Caco-2 (cell line): ENCODE data around the gene SOX18. TPM values are rescaled to one million over a fixed set of nuclear protein-coding genes. Genes with fewer than 3 reads are reported as not detected.

Source experiments
- BruUV-seq: library from RNA; stranded (reverse); fragments of 400-500 nt; replicated peaks from 2 replicates; lab custom pipeline; 2021; lab: Mats Ljungman, UMichigan
- CTCF ChIA-PET: fragments of 300-600 bp; sonication (Branson Sonifier 250); formaldehyde crosslinking; loops from one replicate; lab custom pipeline; 2022; ENCODE audit warnings: antibody characterized with exemption; lab: Charles Lee
- POLR2A ChIA-PET: fragments of 300-600 bp; sonication (Branson Sonifier 250); formaldehyde crosslinking; loops from one replicate; lab custom pipeline; 2022; ENCODE audit warnings: antibody characterized with exemption; lab: Charles Lee
- DNase-seq, 2 experiments: peaks; one replicate each; pipeline versions ENCODE4 v3.0.0 to v3.0.0-alpha.2; 2020 to 2022
- H3K27me3 ChIP-seq: replicated peaks from 2 replicates; pipeline ENCODE4 v1.6.0; 2011; ENCODE audit warnings: low read length; ENCODE audit not compliant: control insufficient read depth, insufficient read depth
- H3K36me3 ChIP-seq: 2 replicates; pipeline ENCODE4 v1.5.1; 2011; ENCODE audit warnings: low read length; ENCODE audit not compliant: control insufficient read depth, insufficient read depth
- H3K4me1 ChIP-seq: fragments of 250-450 bp; sonication (Bioruptor Pico); 2 replicates; pipeline ENCODE4 v1.5.1; 2020; ENCODE audit warnings: mild to moderate bottlenecking
- H3K4me3 ChIP-seq: 2 replicates; pipeline ENCODE4 v1.5.1; 2011; ENCODE audit warnings: low read depth, mild to moderate bottlenecking, control low read depth, low read length
- H3K9me3 ChIP-seq: fragments of 250-450 bp; sonication (Bioruptor Pico); 2 replicates; pipeline ENCODE4 v1.5.1; 2020; ENCODE audit warnings: mild to moderate bottlenecking, moderate library complexity
- H3K27ac Mint-ChIP-seq: one replicate; pipeline ENCODE4 v1.8.0; 2022; ENCODE audit warnings: mixed read lengths; ENCODE audit not compliant: unreplicated experiment
- H3K27me3 Mint-ChIP-seq: one replicate; pipeline ENCODE4 v1.8.0; 2022; ENCODE audit warnings: mixed read lengths; ENCODE audit not compliant: insufficient read depth, unreplicated experiment
- H3K36me3 Mint-ChIP-seq: one replicate; pipeline ENCODE4 v1.8.0; 2022; ENCODE audit warnings: mild to moderate bottlenecking, mixed read lengths; ENCODE audit not compliant: insufficient read depth, unreplicated experiment
- H3K4me1 Mint-ChIP-seq: one replicate; pipeline ENCODE4 v1.8.0; 2022; ENCODE audit warnings: low read depth, mixed read lengths; ENCODE audit not compliant: unreplicated experiment
- H3K4me3 Mint-ChIP-seq: one replicate; pipeline ENCODE4 v1.8.0; 2022; ENCODE audit warnings: mild to moderate bottlenecking, moderate library complexity, mixed read lengths; ENCODE audit not compliant: unreplicated experiment
- H3K9me3 Mint-ChIP-seq: one replicate; pipeline ENCODE4 v1.8.0; 2022; ENCODE audit warnings: mixed read lengths; ENCODE audit not compliant: unreplicated experiment
- CTCF ChIP-seq, 2 experiments: fragments of 200-600 bp in 1 of 2; IDR thresholded peaks; 1 replicate in 1 of 2; 2 replicates in 1 of 2; pipeline versions ENCODE4 v1.5.1 to v1.8.0; 2011 to 2022; ENCODE audit warnings: antibody characterized with exemption in 1 of 2, control low read depth in 1 of 2, inconsistent platforms in 1 of 2, low read depth in 1 of 2, low read length in 1 of 2, mild to moderate bottlenecking in 1 of 2, moderate library complexity in 1 of 2; ENCODE audit not compliant: insufficient read depth in 1 of 2, severe bottlenecking in 1 of 2, unreplicated experiment in 1 of 2
- intact Hi-C: fragments of 100-400 bp; cut with micrococcal nuclease; formaldehyde crosslinking; loops from one replicate; pipeline ENCODE4 v1.10.0; 2022; ENCODE audit not compliant: unreplicated experiment
- total RNA-seq: library from RNA; stranded (reverse); gene quantifications from 2 replicates; pipeline ENCODE4 v1.2.3, GENCODE V29; 2022

The SOX18 gene
- total RNA-seq, 1 experiment from 2014 or later, result 0.84 TPM

GRCh38 chr20:64003960-64004725 lies 45.3 kb downstream of the SOX18 start:
- Mint-ChIP-seq H3K4me1 (no peaks in the 10 kb centered on the region), H3K4me3 (no peak overlapping the region), H3K27me3 (no peaks in the 10 kb centered on the region), H3K27ac (peak overlapping the region; percentile 39), H3K36me3 (peaks cover 100% of the 10 kb centered on the region), H3K9me3 (no peaks in the 10 kb centered on the region)
- DNase-seq, result peak; percentile 74 to 80
- Histone ChIP-seq H3K36me3 (peaks cover 25% of the 10 kb centered on the region), H3K4me1 (peaks cover 14% of the 10 kb centered on the region), H3K9me3 (peaks cover 5% of the 10 kb centered on the region; the same call in 1 of the 2 replicates), H3K27me3 (no peaks in the 10 kb centered on the region), H3K4me3 (no peak overlapping the region)
- TF ChIP-seq CTCF (IDR thresholded peaks at IDR 0.05; ENCODE audit: insufficient read depth in 1 of 2, low read depth in 1 of 2, low read length in 1 of 2, severe bottlenecking in 1 of 2, unreplicated experiment in 1 of 2), result no peak
- intact Hi-C loops, result loop anchor here (1.0 kb wide), 1 partner anchor 20 kb away; no protein-coding TSS in a partner anchor
- CTCF ChIA-PET, result interaction anchor here (0.9 to 3.1 kb wide), 4 partner anchors 20 to 66 kb away, joined by 3 to 27 read pairs (median 12); partner anchors contain the start of genes PRPF6 and SAMD10
- BruUV-seq, result TSS peak; percentile 9
- POLR2A ChIA-PET, result interaction anchor here (1.2 to 1.3 kb wide), 2 partner anchors 24 to 58 kb away, joined by 4 to 5 read pairs; partner anchors contain the start of gene TCEA2

- H3K4me1 ChIP-seq, result peaks cover 14% of the 10 kb centered on the region
- H3K27me3 Mint-ChIP-seq, result no peaks in the 10 kb centered on the region
- H3K27ac Mint-ChIP-seq, result no peak overlapping the region
- no peaks in the 10 kb centered on the region for H3K9me3 ChIP-seq
- ChIA-PET POLR2A (interaction anchor here (0.6 kb wide), 2 partner anchors 44 to 74 kb away, joined by 4 to 8 read pairs; no protein-coding TSS in a partner anchor), CTCF (interaction anchor here (0.6 to 3.2 kb wide), 4 partner anchors 21 to 101 kb away, joined by 3 to 18 read pairs (median 8); partner anchors contain the start of gene PRPF6)
- TF ChIP-seq CTCF (IDR thresholded peaks at IDR 0.05; ENCODE audit: insufficient read depth in 1 of 2, low read depth in 1 of 2, low read length in 1 of 2, severe bottlenecking in 1 of 2, unreplicated experiment in 1 of 2), result no peak
- H3K4me3 Mint-ChIP-seq, result no peak overlapping the region
- H3K36me3 ChIP-seq, result peaks cover 27% of the 10 kb centered on the region
- intact Hi-C loops, result no loop called here
- no peaks in the 10 kb centered on the region for H3K9me3 Mint-ChIP-seq
- no peak overlapping the region for H3K4me3 ChIP-seq
- no peak for DNase-seq
- H3K36me3 Mint-ChIP-seq, result peaks cover 100% of the 10 kb centered on the region
- H3K27me3 ChIP-seq, result no peaks in the 10 kb centered on the region
- no peaks in the 10 kb centered on the region for H3K4me1 Mint-ChIP-seq
- BruUV-seq, result no TSS peak
These were observed 47.8 kb downstream of the SOX18 start for GRCh38 chr20:64001607-64002011.

GRCh38 chr20:64000906-64001305 lies 48.5 kb downstream of the SOX18 start:
- BruUV-seq, result no TSS peak
- Mint-ChIP-seq H3K4me1 (no peaks in the 10 kb centered on the region), H3K36me3 (peaks cover 100% of the 10 kb centered on the region), H3K9me3 (no peaks in the 10 kb centered on the region), H3K27me3 (no peaks in the 10 kb centered on the region), H3K4me3 (no peak overlapping the region), H3K27ac (no peak overlapping the region)
- CTCF ChIA-PET, result interaction anchor here (2.5 to 3.2 kb wide), 2 partner anchors 20 to 38 kb away, joined by 9 to 18 read pairs; partner anchors contain the start of gene PRPF6
- no peak for TF ChIP-seq CTCF (IDR thresholded peaks at IDR 0.05; ENCODE audit: insufficient read depth in 1 of 2, low read depth in 1 of 2, low read length in 1 of 2, severe bottlenecking in 1 of 2, unreplicated experiment in 1 of 2)
- Histone ChIP-seq H3K36me3 (peaks cover 31% of the 10 kb centered on the region), H3K4me1 (peaks cover 14% of the 10 kb centered on the region), H3K27me3 (no peaks in the 10 kb centered on the region), H3K4me3 (no peak overlapping the region), H3K9me3 (no peaks in the 10 kb centered on the region)
- no peak for DNase-seq
- intact Hi-C loops, result no loop called here
- POLR2A ChIA-PET, result interaction anchor here (0.6 kb wide), 1 partner anchor 43 kb away, joined by 8 read pairs; no protein-coding TSS in a partner anchor
